Neural progenitor cell (in vitro differentiated cells): ENCODE results near the gene CGN. TPM values are rescaled to one million over a fixed set of nuclear protein-coding genes. Genes with fewer than 3 reads are reported as not detected.

Experiments used
- DNase-seq: peaks from one replicate; pipeline ENCODE4 v3.0.0-alpha.2; 2016; ENCODE audit warnings: low spot score
- H2AFZ ChIP-seq: fragments of 200-600 bp; sonication (generic); replicated peaks from 2 replicates; pipeline ENCODE4 v1.6.1; 2016; ENCODE audit warnings: antibody characterized with exemption
- H3F3A ChIP-seq: fragments of 200-600 bp; sonication (generic); 2 replicates; pipeline ENCODE4 v1.6.1; 2016; ENCODE audit warnings: antibody characterized with exemption, low read depth
- H3K27ac ChIP-seq: fragments of 200-600 bp; sonication (generic); 2 replicates; pipeline ENCODE4 v1.5.1; 2016; ENCODE audit warnings: mild to moderate bottlenecking
- H3K27me3 ChIP-seq: fragments of 200-600 bp; sonication (generic); 2 replicates; pipeline ENCODE4 v1.6.1; 2016; ENCODE audit warnings: mild to moderate bottlenecking, moderate library complexity
- H3K36me3 ChIP-seq: fragments of 200-600 bp; sonication (generic); 2 replicates; pipeline ENCODE4 v1.5.1; 2016
- H3K4me1 ChIP-seq: fragments of 200-600 bp; sonication (generic); 2 replicates; pipeline ENCODE4 v1.6.1; 2016; ENCODE audit warnings: mixed run types
- H3K4me2 ChIP-seq: fragments of 200-600 bp; sonication (generic); 2 replicates; pipeline ENCODE4 v1.6.1; 2016
- H3K4me3 ChIP-seq: fragments of 200-600 bp; sonication (generic); 2 replicates; pipeline ENCODE4 v1.5.1; 2016
- H3K79me2 ChIP-seq: fragments of 200-600 bp; sonication (generic); 2 replicates; pipeline ENCODE4 v1.6.1; 2016; ENCODE audit warnings: low read depth
- H3K9ac ChIP-seq: fragments of 200-600 bp; sonication (generic); 2 replicates; pipeline ENCODE4 v1.6.1; 2016
- H3K9me3 ChIP-seq: fragments of 200-600 bp; sonication (generic); 2 replicates; pipeline ENCODE4 v1.5.1; 2016; ENCODE audit warnings: low read depth
- H4K20me1 ChIP-seq: fragments of 200-600 bp; sonication (generic); 2 replicates; pipeline ENCODE4 v1.6.1; 2016; ENCODE audit warnings: low read depth
- H3K27ac Mint-ChIP-seq: 3 replicates; pipeline ENCODE4 v1.8.0; 2021; ENCODE audit warnings: mixed read lengths
- H3K27me3 Mint-ChIP-seq: 2 replicates; pipeline ENCODE4 v1.8.0; 2022; ENCODE audit warnings: low read depth, mild to moderate bottlenecking, inconsistent platforms, moderate library complexity, mixed read lengths; ENCODE audit not compliant: insufficient read depth
- H3K36me3 Mint-ChIP-seq: 3 replicates; pipeline ENCODE4 v1.8.0; 2021; ENCODE audit warnings: mixed read lengths
- H3K4me1 Mint-ChIP-seq: 3 replicates; pipeline ENCODE4 v1.8.0; 2021; ENCODE audit warnings: mixed read lengths
- H3K4me3 Mint-ChIP-seq: 3 replicates; pipeline ENCODE4 v1.8.0; 2021; ENCODE audit warnings: mild to moderate bottlenecking, moderate library complexity, mixed read lengths
- H3K9me3 Mint-ChIP-seq: 3 replicates; pipeline ENCODE4 v1.8.0; 2020; ENCODE audit warnings: mixed read lengths
- CTCF ChIP-seq: fragments of 200-600 bp; sonication (generic); IDR thresholded peaks from 2 replicates; pipeline ENCODE4 v1.5.1; 2017; ENCODE audit warnings: antibody characterized with exemption, mild to moderate bottlenecking
- EZH2 ChIP-seq: fragments of 200-600 bp; sonication (generic); IDR thresholded peaks from 2 replicates; pipeline ENCODE4 v1.6.1; 2017; ENCODE audit warnings: antibody characterized with exemption, mild to moderate bottlenecking, moderate library complexity
- EZH2phosphoT487 ChIP-seq: fragments of 200-600 bp; sonication (generic); IDR thresholded peaks from 2 replicates; pipeline ENCODE4 v1.6.1; 2017; ENCODE audit warnings: antibody characterized with exemption
- microRNA counts: library from miRNA; unstranded; fragments of <30 nt; microRNA quantifications from one replicate; lab custom pipeline; 2016
- microRNA-seq: library from miRNA; unstranded; fragments of <30 nt; microRNA quantifications from one replicate; pipeline ENCODE4, GENCODE V29; 2016
- small RNA-seq: library from RNA; depleted of rRNA; stranded (forward); fragments of <200 nt; gene quantifications from one replicate; pipeline ENCODE3, GENCODE V24; 2015
- total RNA-seq: library from RNA; depleted of rRNA; stranded (reverse); fragments of >200 nt; gene quantifications from 2 replicates; pipeline ENCODE4 v1.2.3, GENCODE V29; 2015; ENCODE audit warnings: low replicate concordance

The CGN gene
- total RNA-seq, 1 donor from 2014 or later = 5.4 TPM

GRCh38 chr1:151584780-151585179 lies 73.6 kb downstream of the CGN start:
- Histone ChIP-seq H2AFZ (no peak overlapping the region), H3K36me3 (no peaks in the 10 kb centered on the region), H4K20me1 (no peaks in the 10 kb centered on the region), H3K79me2 (no peaks in the 10 kb centered on the region), H3K4me1 (peaks cover 9% of the 10 kb centered on the region), H3K4me3 (no peak overlapping the region), H3K27me3 (no peaks in the 10 kb centered on the region), H3K9ac (no peak overlapping the region), H3K27ac (no peak overlapping the region), H3K4me2 (no peak overlapping the region), H3K9me3 (no peaks in the 10 kb centered on the region), H3F3A (no peaks in the 10 kb centered on the region)
- Mint-ChIP-seq H3K27me3 (peaks cover 2% of the 10 kb centered on the region), H3K4me1 (peaks cover 5% of the 10 kb centered on the region), H3K4me3 (no peak overlapping the region), H3K36me3 (peaks cover 2% of the 10 kb centered on the region), H3K27ac (peak overlapping the region; percentile 39), H3K9me3 (no peaks in the 10 kb centered on the region)
- no peak for DNase-seq
- TF ChIP-seq CTCF = no peak
- TF ChIP-seq EZH2 = no peak
- TF ChIP-seq EZH2phosphoT487 = no peak

- H3K27me3 ChIP-seq = no peaks in the 10 kb centered on the region
- no peaks in the 10 kb centered on the region for H3K79me2 ChIP-seq
- no peak overlapping the region for H2AFZ ChIP-seq
- peaks cover 5% of the 10 kb centered on the region for H3K4me1 Mint-ChIP-seq
- H3K27ac Mint-ChIP-seq = no peak overlapping the region
- peaks cover 2% of the 10 kb centered on the region for H3K36me3 Mint-ChIP-seq
- H3K4me2 ChIP-seq = no peak overlapping the region
- H3K9me3 ChIP-seq = no peaks in the 10 kb centered on the region
- H4K20me1 ChIP-seq = no peaks in the 10 kb centered on the region
- TF ChIP-seq EZH2phosphoT487 = no peak
- no peak for TF ChIP-seq EZH2
- no peak for TF ChIP-seq CTCF
- peaks cover 9% of the 10 kb centered on the region for H3K4me1 ChIP-seq
- no peak for DNase-seq
- no peak overlapping the region for H3K4me3 ChIP-seq
- no peak overlapping the region for H3K9ac ChIP-seq
- H3K9me3 Mint-ChIP-seq = peaks cover 2% of the 10 kb centered on the region
- H3F3A ChIP-seq = no peaks in the 10 kb centered on the region
- H3K27me3 Mint-ChIP-seq = peaks cover 2% of the 10 kb centered on the region
- H3K36me3 ChIP-seq = no peaks in the 10 kb centered on the region
- H3K27ac ChIP-seq = no peak overlapping the region
- no peak overlapping the region for H3K4me3 Mint-ChIP-seq
Observed at GRCh38 chr1:151585622-151586021, 74.4 kb downstream of the CGN start.

MicroRNAs encoded within 50 kb of the gene (microRNA counts, 767-probe panel; counts per million panel counts)
- microRNA hsa-miR-554 (lab: Ali Mortazavi, UCI) = 460 counts per million, percentile 90 among the panel's probes with 10 or more counts

Small RNAs within 50 kb of the gene (microRNA-seq; reads per million reads assigned to microRNA genes)
- not detected for gene MIR554

Small RNAs within 50 kb of the gene (small RNA-seq; reads per million reads assigned to genes)
- not detected for gene MIR554
- gene RF00405 = not detected

Other genes with a start within 250 kb of the CGN start
- gene ZNF687, start 229.1 kb upstream of the CGN start, total RNA-seq = 20.2 and 43.1 TPM in 2 replicates
- 19.0 and 33.5 TPM in 2 replicates for gene PI4KB, start 184.0 kb upstream of the CGN start, total RNA-seq
- gene RFX5, start 164.1 kb upstream of the CGN start, total RNA-seq = 87.5 and 108 TPM in 2 replicates
- gene SELENBP1, start 138.7 kb upstream of the CGN start, total RNA-seq = 38.5 and 63.2 TPM in 2 replicates
- 267 and 321 TPM in 2 replicates for gene PSMB4, start 111.8 kb upstream of the CGN start, total RNA-seq
- 61.5 and 71.6 TPM in 2 replicates for gene POGZ, start 51.9 kb upstream of the CGN start, total RNA-seq
- gene TUFT1, start 28.9 kb downstream of the CGN start, total RNA-seq = 9.3 and 10.0 TPM in 2 replicates
- gene SNX27, start 100.7 kb downstream of the CGN start, total RNA-seq = 30.5 and 34.1 TPM in 2 replicates
- 0.17 and 1.1 TPM in 2 replicates for gene CELF3, start 205.4 kb downstream of the CGN start, total RNA-seq
- gene RIIAD1, start 210.1 kb downstream of the CGN start, total RNA-seq = not detected in 2 replicates